GM23338 (cell line): ENCODE measurements around the gene GMEB2.

Experiments
- CREB1 ChIP-seq: fragments of 250-450 bp; sonication (Bioruptor Pico); IDR thresholded peaks from 2 replicates; pipeline ENCODE4 v1.5.0; 2020; ENCODE audit warnings: low read depth, mild to moderate bottlenecking, moderate library complexity
- CTCF ChIP-seq, 2 experiments: fragments of 200-600 bp in 1 of 2; sonication (generic) in 1 of 2; conservative IDR thresholded peaks; 2 replicates each; pipeline versions ENCODE4 v1.5.1 to v1.6.1; 2016 to 2017; ENCODE audit warnings: antibody characterized with exemption in 2 of 2, low read depth in 2 of 2, mild to moderate bottlenecking in 2 of 2, moderate library complexity in 1 of 2
- EZH2 ChIP-seq: fragments of 200-600 bp; sonication (generic); IDR thresholded peaks from one replicate; pipeline ENCODE4 v1.8.0; 2017; ENCODE audit warnings: antibody characterized with exemption, mild to moderate bottlenecking, low read depth; ENCODE audit not compliant: unreplicated experiment
- EZH2phosphoT487 ChIP-seq: fragments of 200-600 bp; sonication (generic); IDR thresholded peaks from one replicate; pipeline ENCODE4 v1.8.1; 2018; ENCODE audit warnings: antibody characterized with exemption; ENCODE audit not compliant: unreplicated experiment
- JUNB ChIP-seq: IDR thresholded peaks from one replicate; pipeline ENCODE4 v1.6.1; 2016; ENCODE audit warnings: antibody characterized with exemption; ENCODE audit not compliant: unreplicated experiment
- POLR2AphosphoS5 ChIP-seq: IDR thresholded peaks from 2 replicates; pipeline ENCODE4 v1.6.1; 2016; ENCODE audit warnings: antibody characterized with exemption, low read depth
- REST ChIP-seq: IDR thresholded peaks from one replicate; pipeline ENCODE4 v1.6.1; 2018; ENCODE audit warnings: antibody characterized with exemption; ENCODE audit not compliant: unreplicated experiment
- STAT1 ChIP-seq: IDR thresholded peaks from one replicate; pipeline ENCODE4 v1.6.1; 2016; ENCODE audit warnings: antibody characterized with exemption; ENCODE audit not compliant: unreplicated experiment
- ZNF331 ChIP-seq: fragments of 250-450 bp; sonication (Bioruptor Pico); IDR thresholded peaks from 2 replicates; pipeline ENCODE4 v1.5.0; 2020; ENCODE audit warnings: low read depth, mild to moderate bottlenecking, moderate library complexity

- TF ChIP-seq CTCF (conservative IDR thresholded peaks at IDR 0.05; ENCODE audit: low read depth in 2 of 2) (no peak), REST (no peak), ZNF331 (CRISPR knock-in tag) (no peak), CREB1 (CRISPR knock-in tag) (no peak), POLR2AphosphoS5 (no peak), EZH2 (no peak), STAT1 (no peak), EZH2phosphoT487 (no peak), JUNB (no peak)
Measured at GRCh38 chr20:63541371-63541770, 85.5 kb downstream of the GMEB2 start.
